ENCODE results near the gene TNFRSF14.

- no peak; the same call in 1 of the 2 replicates for TF ChIP-seq POLR2AphosphoS5 (IDR thresholded peaks at IDR 0.05; ENCODE audit: low read depth, low read length)
- TF ChIP-seq POLR2A (IDR thresholded peaks at IDR 0.05; ENCODE audit: low read depth, low read length): no peak
Measured at GRCh38 chr1:2566101-2567045, 10.2 kb downstream of the TNFRSF14 start.
